LHCN-M2 (cell line): ENCODE results near the gene SPATS1. TPM values are rescaled to one million over a fixed set of nuclear protein-coding genes. Genes with fewer than 3 reads are reported as not detected.
"Not testable (repeated sequence)": the region's sequence is repeated elsewhere in the genome, so short reads cannot be mapped to it uniquely, and the experiment has no call there.

Source experiments
- DNase-seq: peaks from one replicate; pipeline ENCODE4 v3.0.0-alpha.2; 2012; ENCODE audit warnings: low read depth
- total RNA-seq: library from RNA; depleted of rRNA; stranded (reverse); fragments of >200 nt; gene quantifications from 2 replicates; pipeline ENCODE4 v1.2.3, GENCODE V29; 2014

SPATS1 gene
- total RNA-seq, 1 experiment from 2014 or later, result not detected

GRCh38 chr6:44311304-44311703 is 31.1 kb upstream of the SPATS1 start:
- no peak for DNase-seq

- no peak for DNase-seq
Measured at GRCh38 chr6:44311767-44312166, 30.7 kb upstream of the SPATS1 start.

- peak; percentile 84 for DNase-seq
Measured at GRCh38 chr6:44312901-44313788, 29.3 kb upstream of the SPATS1 start, which contains the start of gene AARS2. Gene AARS2 (minus strand): TSS chr6:44313347. CDS start chr6:44313323, 24 bp downstream.

GRCh38 chr6:44314657-44315056 is 27.8 kb upstream of the SPATS1 start:
- DNase-seq, result not testable (repeated sequence)

GRCh38 chr6:44315516-44315915 is 26.9 kb upstream of the SPATS1 start:
- no peak for DNase-seq

GRCh38 chr6:44315951-44316350 is 26.5 kb upstream of the SPATS1 start:
- no peak for DNase-seq

- no peak for DNase-seq
Measured at GRCh38 chr6:44316481-44316880, 26.0 kb upstream of the SPATS1 start.

GRCh38 chr6:44317136-44317631 is 25.3 kb upstream of the SPATS1 start:
- DNase-seq, result not testable (repeated sequence)

- DNase-seq, result no peak
Measured at GRCh38 chr6:44321210-44321609, 21.2 kb upstream of the SPATS1 start.

- DNase-seq, result no peak
Measured at GRCh38 chr6:44327096-44327495, 15.4 kb upstream of the SPATS1 start.

GRCh38 chr6:44327760-44328159 is 14.7 kb upstream of the SPATS1 start:
- no peak for DNase-seq

- DNase-seq, result not testable (repeated sequence)
Measured at GRCh38 chr6:44328203-44328602, 14.2 kb upstream of the SPATS1 start.

GRCh38 chr6:44329858-44330257 is 12.6 kb upstream of the SPATS1 start:
- DNase-seq, result no peak

- DNase-seq, result peak; percentile 20
Measured at GRCh38 chr6:44332585-44332984, 9.9 kb upstream of the SPATS1 start.

GRCh38 chr6:44333273-44333919 is 9.1 kb upstream of the SPATS1 start:
- no peak for DNase-seq

- DNase-seq, result no peak
Measured at GRCh38 chr6:44333942-44334341, 8.5 kb upstream of the SPATS1 start.

GRCh38 chr6:44335631-44336030 is 6.8 kb upstream of the SPATS1 start:
- DNase-seq, result no peak

GRCh38 chr6:44338228-44339122 is 4.0 kb upstream of the SPATS1 start:
- DNase-seq, result peak; percentile 54

GRCh38 chr6:44339301-44339700 is 3.1 kb upstream of the SPATS1 start:
- DNase-seq, result no peak

- peak; percentile 28 for DNase-seq
Measured at GRCh38 chr6:44339763-44340625, 2.5 kb upstream of the SPATS1 start.
